HCT116 (cell line): Measurements from ENCODE around the gene TMEM80. TPM values are rescaled to one million over a fixed set of nuclear protein-coding genes. Genes with fewer than 3 reads are reported as not detected.

Experiments
- ATAC-seq: fragments of 200-7000 bp; cut with Tn5 transposase; 2 replicates; pipeline ENCODE4 v1.9.1; 2020; ENCODE audit warnings: mild to moderate bottlenecking, moderate library complexity
- BruUV-seq: library from RNA; stranded (reverse); fragments of 400-500 nt; replicated peaks from 2 replicates; lab custom pipeline; 2021; lab: Mats Ljungman, UMichigan
- CTCF ChIA-PET: fragments of 300-600 bp; sonication (Branson Sonifier 250); formaldehyde crosslinking; loops from one replicate; lab custom pipeline; 2021; ENCODE audit warnings: antibody characterized with exemption; lab: Charles Lee
- POLR2A ChIA-PET: fragments of 300-600, 350-600 bp; sonication (Branson Sonifier 250); formaldehyde crosslinking; loops from one replicate; lab custom pipeline; 2021; ENCODE audit warnings: antibody characterized with exemption; lab: Charles Lee
- RAD21 ChIA-PET, 2 experiments: fragments of 300-600 bp; sonication (Branson Sonifier 250); formaldehyde crosslinking; loops; one replicate each; lab custom pipeline; 2023; ENCODE audit warnings: low total read pairs in 2 of 2; ENCODE audit not compliant: uncharacterized antibody in 2 of 2, unreplicated experiment in 2 of 2, low non-redundant PET in 1 of 2; lab: Charles Lee
- DNase-seq: peaks from one replicate; pipeline ENCODE4 v3.0.0-alpha.2; 2010; ENCODE audit warnings: low read depth, low spot score
- H2AFZ ChIP-seq: fragments of 200-600 bp; shearing (Covaris generic), sonication (generic); 2 replicates; pipeline ENCODE4 v1.6.1; 2017; ENCODE audit warnings: low read depth, mixed run types, mixed read lengths, antibody characterized with exemption, low read length; ENCODE audit not compliant: poor library complexity, severe bottlenecking
- H3K27ac ChIP-seq: 2 replicates; pipeline ENCODE4 v1.5.1; 2012; ENCODE audit warnings: low read depth, low read length
- H3K27me3 ChIP-seq: fragments of 200-600 bp; sonication (generic); 2 replicates; pipeline ENCODE4 v1.6.1; 2016; ENCODE audit warnings: mixed run types, low read length, mixed read lengths; ENCODE audit not compliant: insufficient read depth
- H3K36me3 ChIP-seq, 2 experiments: fragments of 200-500 bp in 1 of 2; fragments of 200-600 bp in 1 of 2; sonication (Bioruptor generic) in 1 of 2; sonication (generic) in 1 of 2; 2 replicates each; pipeline versions ENCODE4 v1.5.1 to v1.6.1; 2014 to 2016; ENCODE audit warnings: low read length in 2 of 2, inconsistent platforms in 1 of 2, mixed read lengths in 1 of 2, mixed run types in 1 of 2; ENCODE audit not compliant: insufficient read depth in 2 of 2, control insufficient read depth in 1 of 2
- H3K4me1 ChIP-seq, 2 experiments: fragments of 200-600 bp in 1 of 2; sonication (generic) in 1 of 2; 2 replicates each; pipeline versions ENCODE4 v1.5.1 to v1.6.1; 2012 to 2017; ENCODE audit warnings: low read length in 2 of 2, inconsistent platforms in 1 of 2, mild to moderate bottlenecking in 1 of 2, mixed read lengths in 1 of 2, mixed run types in 1 of 2, moderate library complexity in 1 of 2; ENCODE audit not compliant: insufficient read depth in 2 of 2, control insufficient read depth in 1 of 2
- H3K4me2 ChIP-seq: fragments of 200-600 bp; sonication (generic); 2 replicates; pipeline ENCODE4 v1.6.1; 2017; ENCODE audit warnings: mixed run types, low read length, mixed read lengths
- H3K4me3 ChIP-seq, 2 experiments: fragments of 200-600 bp in 1 of 2; sonication (generic) in 1 of 2; replicated peaks in 1 of 2; 2 replicates each; pipeline ENCODE4 v1.5.1; 2011 to 2016; ENCODE audit warnings: low read length in 2 of 2, control low read depth in 1 of 2, low read depth in 1 of 2, mild to moderate bottlenecking in 1 of 2, mixed read lengths in 1 of 2, mixed run types in 1 of 2
- H3K79me2 ChIP-seq: fragments of 200-600 bp; sonication (generic); 2 replicates; pipeline ENCODE4 v1.6.1; 2017; ENCODE audit warnings: mild to moderate bottlenecking, mixed run types, low read length, moderate library complexity, mixed read lengths; ENCODE audit not compliant: insufficient read depth
- H3K9ac ChIP-seq: fragments of 200-600 bp; sonication (generic); 2 replicates; pipeline ENCODE4 v1.6.1; 2016; ENCODE audit warnings: low read length, mixed read lengths
- H3K9me2 ChIP-seq: fragments of 200-600 bp; sonication (generic), shearing (Covaris generic); 2 replicates; pipeline ENCODE4 v1.6.1; 2017; ENCODE audit warnings: mixed run types, mild to moderate bottlenecking, moderate library complexity; ENCODE audit not compliant: insufficient read depth
- H3K9me3 ChIP-seq, 2 experiments: fragments of 200-500 bp in 1 of 2; fragments of 200-600 bp in 1 of 2; sonication (Bioruptor generic) in 1 of 2; sonication (generic) in 1 of 2; 2 replicates each; pipeline ENCODE4 v1.6.1; 2014 to 2017; ENCODE audit warnings: low read length in 2 of 2, mixed read lengths in 2 of 2, inconsistent platforms in 1 of 2, low read depth in 1 of 2, mild to moderate bottlenecking in 1 of 2, mixed run types in 1 of 2, moderate library complexity in 1 of 2; ENCODE audit not compliant: control insufficient read depth in 1 of 2, insufficient read depth in 1 of 2
- H4K20me1 ChIP-seq: fragments of 200-600 bp; sonication (generic), shearing (Covaris generic); 2 replicates; pipeline ENCODE4 v1.6.1; 2017; ENCODE audit warnings: mixed run types, mild to moderate bottlenecking, moderate library complexity; ENCODE audit not compliant: insufficient read depth
- EGR1 ChIP-seq: IDR thresholded peaks from 2 replicates; pipeline ENCODE4 v1.6.1; 2012; ENCODE audit warnings: low read depth
- FOSL1 ChIP-seq: IDR thresholded peaks from 2 replicates; pipeline ENCODE4 v1.6.1; 2012; ENCODE audit warnings: low read depth
- RAD21 ChIP-seq: IDR thresholded peaks from 2 replicates; pipeline ENCODE4 v1.6.1; 2012; ENCODE audit warnings: low read depth, mild to moderate bottlenecking
- SIN3A ChIP-seq: IDR thresholded peaks from 2 replicates; pipeline ENCODE4 v1.6.1; 2012; ENCODE audit warnings: low read depth
- SRF ChIP-seq: IDR thresholded peaks from 2 replicates; pipeline ENCODE4 v1.6.1; 2012; ENCODE audit warnings: low read depth
- ZFX ChIP-seq: fragments of 450-650 bp; IDR thresholded peaks from 2 replicates; pipeline ENCODE4 v1.6.1; 2017
- intact Hi-C: fragments of 100-400 bp; cut with micrococcal nuclease; formaldehyde crosslinking; loops from 2 replicates; pipeline ENCODE4 v1.10.0; 2022
- total RNA-seq: library from RNA; stranded (reverse); gene quantifications from one replicate; pipeline ENCODE4 v1.2.1, GENCODE V29; 2021; ENCODE audit not compliant: unreplicated experiment
- TF ChIP-seq, protein P1 (sequence below), 3 experiments: fragments of 200-600 bp in 1 of 3; sonication (generic) in 1 of 3; IDR thresholded peaks in 2 of 3; conservative IDR thresholded peaks in 1 of 3; 2 replicates each; pipeline ENCODE4 v1.5.1; 2012 to 2017; ENCODE audit warnings: low read depth in 2 of 3, low read length in 2 of 3, antibody characterized with exemption in 1 of 3, borderline replicate concordance in 1 of 3, control low read depth in 1 of 3, mild to moderate bottlenecking in 1 of 3, mixed read lengths in 1 of 3, mixed run types in 1 of 3, moderate library complexity in 1 of 3; ENCODE audit not compliant: insufficient read depth in 1 of 3
- TF ChIP-seq, protein P2 (sequence below): IDR thresholded peaks from 2 replicates; pipeline ENCODE4 v1.6.1; 2012

TMEM80 gene
- total RNA-seq, 1 experiment from 2014 or later, result 18.4 TPM

DNA sequence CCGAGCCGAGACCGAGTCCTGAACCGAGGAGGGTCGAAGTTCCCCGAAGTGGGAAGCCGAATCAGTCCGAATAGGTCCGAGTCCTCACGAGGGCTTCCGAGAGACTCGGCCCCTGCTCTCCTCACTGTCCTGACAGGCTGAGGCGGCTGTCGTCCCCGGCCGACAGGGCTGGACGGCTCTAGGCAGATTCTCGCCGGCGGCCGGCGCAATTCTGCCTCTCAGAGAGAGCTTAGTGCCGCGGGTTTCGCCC, 403 bp upstream of the TMEM80 start:
- no peaks in the 10 kb centered on the region for H3K9me2 ChIP-seq
- DNase-seq (no peak), ATAC-seq (no peak)
- CTCF ChIA-PET, result interaction anchor here (0.6 to 2.9 kb wide), 7 partner anchors 11 to 225 kb away, joined by 3 to 24 read pairs (median 3); partner anchors contain the start of gene EPS8L2
- intact Hi-C loops, result no loop called here
- RAD21 ChIA-PET, result interaction anchor here in 1 of 2 experiments (1.0 kb wide), 1 partner anchor 89 kb away, joined by 4 read pairs; no protein-coding TSS in a partner anchor
- H3K4me3 ChIP-seq, result peak overlapping the region; percentile 75 to 94
- H3K27ac ChIP-seq, result peak overlapping the region; percentile 99
- POLR2A ChIA-PET, result interaction anchor here (1.3 kb wide), 1 partner anchor 119 kb away, joined by 3 read pairs; no protein-coding TSS in a partner anchor
- H3K79me2 ChIP-seq, result peaks cover 49% of the 10 kb centered on the region
- H4K20me1 ChIP-seq, result no peaks in the 10 kb centered on the region
- H3K9ac ChIP-seq, result peak overlapping the region; percentile 91
- H3K9me3 ChIP-seq, result no peaks in the 10 kb centered on the region
- H3K4me1 ChIP-seq, result peaks cover 8 to 34% of the 10 kb centered on the region in 2 experiments
- H3K36me3 ChIP-seq, result no peaks in the 10 kb centered on the region
- no TSS peak for BruUV-seq
- H3K4me2 ChIP-seq, result peak overlapping the region; percentile 87
- H3K27me3 ChIP-seq, result no peaks in the 10 kb centered on the region
- H2AFZ ChIP-seq, result no peak overlapping the region
- TF ChIP-seq SIN3A, result no peak
- no peak for TF ChIP-seq SRF
- TF ChIP-seq, protein P1, sequence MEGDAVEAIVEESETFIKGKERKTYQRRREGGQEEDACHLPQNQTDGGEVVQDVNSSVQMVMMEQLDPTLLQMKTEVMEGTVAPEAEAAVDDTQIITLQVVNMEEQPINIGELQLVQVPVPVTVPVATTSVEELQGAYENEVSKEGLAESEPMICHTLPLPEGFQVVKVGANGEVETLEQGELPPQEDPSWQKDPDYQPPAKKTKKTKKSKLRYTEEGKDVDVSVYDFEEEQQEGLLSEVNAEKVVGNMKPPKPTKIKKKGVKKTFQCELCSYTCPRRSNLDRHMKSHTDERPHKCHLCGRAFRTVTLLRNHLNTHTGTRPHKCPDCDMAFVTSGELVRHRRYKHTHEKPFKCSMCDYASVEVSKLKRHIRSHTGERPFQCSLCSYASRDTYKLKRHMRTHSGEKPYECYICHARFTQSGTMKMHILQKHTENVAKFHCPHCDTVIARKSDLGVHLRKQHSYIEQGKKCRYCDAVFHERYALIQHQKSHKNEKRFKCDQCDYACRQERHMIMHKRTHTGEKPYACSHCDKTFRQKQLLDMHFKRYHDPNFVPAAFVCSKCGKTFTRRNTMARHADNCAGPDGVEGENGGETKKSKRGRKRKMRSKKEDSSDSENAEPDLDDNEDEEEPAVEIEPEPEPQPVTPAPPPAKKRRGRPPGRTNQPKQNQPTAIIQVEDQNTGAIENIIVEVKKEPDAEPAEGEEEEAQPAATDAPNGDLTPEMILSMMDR (IDR thresholded peaks at IDR 0.05 in 2 of 3, conservative IDR thresholded peaks at IDR 0.05 in 1 of 3; ENCODE audit: borderline replicate concordance in 1 of 3, insufficient read depth in 1 of 3, low read depth in 2 of 3, low read length in 2 of 3), result no peak
- TF ChIP-seq FOSL1, result no peak
- TF ChIP-seq, protein P2, sequence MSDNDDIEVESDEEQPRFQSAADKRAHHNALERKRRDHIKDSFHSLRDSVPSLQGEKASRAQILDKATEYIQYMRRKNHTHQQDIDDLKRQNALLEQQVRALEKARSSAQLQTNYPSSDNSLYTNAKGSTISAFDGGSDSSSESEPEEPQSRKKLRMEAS, result no peak
- TF ChIP-seq EGR1, result no peak
- no peak for TF ChIP-seq RAD21
- TF ChIP-seq ZFX, result no peak
